ENCODE data around the gene HLA-DPB1.

DNA sequence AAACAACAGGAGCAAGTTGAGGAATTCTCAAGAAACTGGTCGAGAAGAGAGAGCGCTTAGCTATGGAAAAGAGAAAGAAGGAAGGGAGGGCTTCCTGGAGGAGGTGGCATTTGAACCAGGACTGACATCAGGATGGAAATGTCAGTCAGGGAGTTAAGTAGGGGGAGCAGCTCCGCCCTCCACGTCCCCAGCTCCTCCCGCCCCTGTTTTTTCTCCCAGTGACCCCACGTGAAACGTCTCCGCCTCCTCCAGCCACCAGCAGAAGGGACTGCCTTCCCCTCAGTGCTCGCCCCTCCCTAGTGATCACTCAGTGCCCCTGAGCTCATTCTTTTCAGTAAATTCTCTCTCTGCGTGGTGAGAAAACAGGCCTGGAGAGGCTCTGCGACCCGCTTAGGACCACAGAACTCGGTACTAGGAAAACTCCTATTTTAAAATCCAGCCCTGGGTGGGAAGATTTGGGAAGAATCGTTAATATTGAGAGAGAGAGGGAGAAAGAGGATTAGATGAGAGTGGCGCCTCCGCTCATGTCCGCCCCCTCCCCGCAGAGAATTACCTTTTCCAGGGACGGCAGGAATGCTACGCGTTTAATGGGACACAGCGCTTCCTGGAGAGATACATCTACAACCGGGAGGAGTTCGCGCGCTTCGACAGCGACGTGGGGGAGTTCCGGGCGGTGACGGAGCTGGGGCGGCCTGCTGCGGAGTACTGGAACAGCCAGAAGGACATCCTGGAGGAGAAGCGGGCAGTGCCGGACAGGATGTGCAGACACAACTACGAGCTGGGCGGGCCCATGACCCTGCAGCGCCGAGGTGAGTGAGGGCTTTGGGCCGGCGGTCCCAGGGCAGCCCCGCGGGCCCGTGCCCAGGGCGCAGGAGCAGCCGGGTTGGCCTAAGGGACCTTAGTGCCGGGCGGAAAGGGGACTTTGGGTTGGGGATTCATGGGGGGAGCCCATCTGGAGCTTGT, 4.6 kb downstream of the HLA-DPB1 start:
- peak in 1 of 2 donors; percentile 25 for TF ChIP-seq POLR2A (IDR thresholded peaks at IDR 0.05)
- TF ChIP-seq, protein P1, sequence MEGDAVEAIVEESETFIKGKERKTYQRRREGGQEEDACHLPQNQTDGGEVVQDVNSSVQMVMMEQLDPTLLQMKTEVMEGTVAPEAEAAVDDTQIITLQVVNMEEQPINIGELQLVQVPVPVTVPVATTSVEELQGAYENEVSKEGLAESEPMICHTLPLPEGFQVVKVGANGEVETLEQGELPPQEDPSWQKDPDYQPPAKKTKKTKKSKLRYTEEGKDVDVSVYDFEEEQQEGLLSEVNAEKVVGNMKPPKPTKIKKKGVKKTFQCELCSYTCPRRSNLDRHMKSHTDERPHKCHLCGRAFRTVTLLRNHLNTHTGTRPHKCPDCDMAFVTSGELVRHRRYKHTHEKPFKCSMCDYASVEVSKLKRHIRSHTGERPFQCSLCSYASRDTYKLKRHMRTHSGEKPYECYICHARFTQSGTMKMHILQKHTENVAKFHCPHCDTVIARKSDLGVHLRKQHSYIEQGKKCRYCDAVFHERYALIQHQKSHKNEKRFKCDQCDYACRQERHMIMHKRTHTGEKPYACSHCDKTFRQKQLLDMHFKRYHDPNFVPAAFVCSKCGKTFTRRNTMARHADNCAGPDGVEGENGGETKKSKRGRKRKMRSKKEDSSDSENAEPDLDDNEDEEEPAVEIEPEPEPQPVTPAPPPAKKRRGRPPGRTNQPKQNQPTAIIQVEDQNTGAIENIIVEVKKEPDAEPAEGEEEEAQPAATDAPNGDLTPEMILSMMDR (IDR thresholded peaks at IDR 0.05), result no peak
